H9 (cell line): ENCODE data around the gene MORN3. TPM values are rescaled to one million over a fixed set of nuclear protein-coding genes. Genes with fewer than 3 reads are reported as not detected.

Experiments
- DNase-seq: peaks from one replicate; pipeline ENCODE4 v3.0.0-alpha.2; 2017
- H2AFZ ChIP-seq: one replicate; pipeline ENCODE4 v1.6.1; 2013; ENCODE audit warnings: mild to moderate bottlenecking, low read length, control low read depth, moderate library complexity
- H2AK5ac ChIP-seq: 2 replicates; pipeline ENCODE4 v1.6.1; 2013; ENCODE audit warnings: low read length, control low read depth, mixed read lengths; ENCODE audit not compliant: insufficient read length
- H2BK120ac ChIP-seq: one replicate; pipeline ENCODE4 v1.6.1; 2013; ENCODE audit warnings: low read depth, mild to moderate bottlenecking, low read length, control low read depth, inconsistent platforms; ENCODE audit not compliant: poor library complexity, severe bottlenecking
- H2BK12ac ChIP-seq: 2 replicates; pipeline ENCODE4 v1.6.1; 2013; ENCODE audit warnings: low read length, control low read depth, mixed read lengths, low read depth; ENCODE audit not compliant: insufficient read length
- H2BK15ac ChIP-seq: 2 replicates; pipeline ENCODE4 v1.6.1; 2013; ENCODE audit warnings: low read depth, low read length, control low read depth
- H2BK20ac ChIP-seq: one replicate; pipeline ENCODE4 v1.6.1; 2013; ENCODE audit warnings: low read depth, mild to moderate bottlenecking, low read length, control low read depth, inconsistent platforms; ENCODE audit not compliant: poor library complexity, severe bottlenecking
- H2BK5ac ChIP-seq: 2 replicates; pipeline ENCODE4 v1.6.1; 2013; ENCODE audit warnings: low read length, control low read depth, mixed read lengths; ENCODE audit not compliant: insufficient read length
- H3K14ac ChIP-seq: 2 replicates; pipeline ENCODE4 v1.6.1; 2013; ENCODE audit warnings: low read length, control low read depth; ENCODE audit not compliant: insufficient read depth
- H3K18ac ChIP-seq: 2 replicates; pipeline ENCODE4 v1.6.1; 2013; ENCODE audit warnings: low read depth, mild to moderate bottlenecking, mixed read lengths, low read length, control low read depth; ENCODE audit not compliant: insufficient read length
- H3K23ac ChIP-seq: 2 replicates; pipeline ENCODE4 v1.6.1; 2013; ENCODE audit warnings: low read length, control low read depth, mixed read lengths, low read depth; ENCODE audit not compliant: insufficient read length
- H3K23me2 ChIP-seq: 2 replicates; pipeline ENCODE4 v1.6.1; 2013; ENCODE audit warnings: low read depth, mild to moderate bottlenecking, mixed read lengths, low read length, control low read depth; ENCODE audit not compliant: insufficient read length, poor library complexity, severe bottlenecking
- H3K27ac ChIP-seq: 2 replicates; pipeline ENCODE4 v1.5.1; 2013; ENCODE audit warnings: low read length, control low read depth, mixed read lengths, low read depth; ENCODE audit not compliant: insufficient read length
- H3K27me3 ChIP-seq: 2 replicates; pipeline ENCODE4 v1.6.1; 2013; ENCODE audit warnings: low read length, control low read depth, inconsistent platforms; ENCODE audit not compliant: insufficient read depth
- H3K4ac ChIP-seq: 2 replicates; pipeline ENCODE4 v1.6.1; 2013; ENCODE audit warnings: low read depth, mild to moderate bottlenecking, control low read depth, inconsistent platforms, low read length, moderate library complexity
- H3K4me1 ChIP-seq: 2 replicates; pipeline ENCODE4 v1.6.1; 2013; ENCODE audit warnings: low read length, control low read depth, inconsistent platforms; ENCODE audit not compliant: insufficient read depth
- H3K4me2 ChIP-seq: 2 replicates; pipeline ENCODE4 v1.6.1; 2013; ENCODE audit warnings: low read length, control low read depth, mixed read lengths; ENCODE audit not compliant: insufficient read length, insufficient read depth
- H3K56ac ChIP-seq: 2 replicates; pipeline ENCODE4 v1.6.1; 2013; ENCODE audit warnings: low read depth, mild to moderate bottlenecking, mixed read lengths, low read length, control low read depth; ENCODE audit not compliant: insufficient read length
- H3K79me1 ChIP-seq: 2 replicates; pipeline ENCODE4 v1.6.1; 2013; ENCODE audit warnings: low read depth, mild to moderate bottlenecking, moderate library complexity, low read length, control low read depth, inconsistent platforms; ENCODE audit not compliant: insufficient read depth, poor library complexity, severe bottlenecking
- H3K79me2 ChIP-seq: 2 replicates; pipeline ENCODE4 v1.6.1; 2013; ENCODE audit warnings: low read length, control low read depth, inconsistent platforms; ENCODE audit not compliant: insufficient read depth
- H3K9ac ChIP-seq: 2 replicates; pipeline ENCODE4 v1.6.1; 2013; ENCODE audit warnings: low read length, control low read depth, mixed read lengths; ENCODE audit not compliant: insufficient read length; ENCODE audit errors: extremely low read depth
- H3K9me3 ChIP-seq: one replicate; pipeline ENCODE4 v1.6.1; 2013; ENCODE audit warnings: low read depth, low read length, inconsistent platforms; ENCODE audit not compliant: control insufficient read depth
- H3T11ph ChIP-seq: one replicate; pipeline ENCODE4 v1.6.1; 2013; ENCODE audit warnings: mild to moderate bottlenecking, low read length, control low read depth, inconsistent platforms
- H4K20me1 ChIP-seq: one replicate; pipeline ENCODE4 v1.6.1; 2013; ENCODE audit not compliant: control insufficient read depth, insufficient read length, insufficient read depth
- H4K5ac ChIP-seq: 2 replicates; pipeline ENCODE4 v1.6.1; 2013; ENCODE audit warnings: low read depth, mild to moderate bottlenecking, mixed read lengths, low read length, control low read depth; ENCODE audit not compliant: insufficient read length
- H4K8ac ChIP-seq: replicated peaks from 2 replicates; pipeline ENCODE4 v1.6.1; 2013; ENCODE audit warnings: low read length, control low read depth, mixed read lengths, low read depth; ENCODE audit not compliant: insufficient read length
- H4K91ac ChIP-seq: 2 replicates; pipeline ENCODE4 v1.6.1; 2013; ENCODE audit warnings: low read depth, mild to moderate bottlenecking, moderate library complexity, mixed read lengths, low read length, control low read depth; ENCODE audit not compliant: insufficient read length
- H3K27ac Mint-ChIP-seq, 3 experiments: 2 replicates in 2 of 3; 3 replicates in 1 of 3; pipeline ENCODE4 v1.8.0; 2020 to 2021; ENCODE audit warnings: mixed read lengths in 3 of 3, mild to moderate bottlenecking in 1 of 3, moderate library complexity in 1 of 3
- H3K27me3 Mint-ChIP-seq: 2 replicates; pipeline ENCODE4 v1.8.0; 2021; ENCODE audit warnings: low read depth, mild to moderate bottlenecking, moderate library complexity, mixed read lengths
- H3K36me3 Mint-ChIP-seq, 3 experiments: 2 replicates in 2 of 3; 3 replicates in 1 of 3; pipeline ENCODE4 v1.8.0; 2020 to 2021; ENCODE audit warnings: low read depth in 3 of 3, mixed read lengths in 3 of 3; ENCODE audit not compliant: insufficient read depth in 1 of 3
- H3K4me1 Mint-ChIP-seq, 2 experiments: 2 replicates each; pipeline ENCODE4 v1.8.0; 2020; ENCODE audit warnings: mixed read lengths in 2 of 2
- H3K4me3 Mint-ChIP-seq, 2 experiments: 2 replicates in 1 of 2; 3 replicates in 1 of 2; pipeline ENCODE4 v1.8.0; 2020 to 2021; ENCODE audit warnings: mild to moderate bottlenecking in 2 of 2, mixed read lengths in 2 of 2, moderate library complexity in 1 of 2
- H3K9me3 Mint-ChIP-seq, 2 experiments: 2 replicates in 1 of 2; 3 replicates in 1 of 2; pipeline ENCODE4 v1.8.0; 2020; ENCODE audit warnings: mild to moderate bottlenecking in 2 of 2, mixed read lengths in 2 of 2, moderate library complexity in 1 of 2
- WGBS: extraction: QIAGEN DNeasy Blood & Tissue Kit; methylation state at CpG from one replicate; pipeline ENCODE4 v1.1.7; 2013; ENCODE audit warnings: missing lambda C conversion rate, low lambda C conversion rate, mixed read lengths; ENCODE audit not compliant: insufficient read length; ENCODE audit errors: extremely low coverage; 5-methylcytosine and 5-hydroxymethylcytosine counted together
- total RNA-seq: library from RNA; stranded (reverse); gene quantifications from 2 replicates; pipeline ENCODE4 v1.2.1, GENCODE V29; 2021
- TF ChIP-seq, protein P1 (sequence below): fragments of 200-600 bp; sonication (generic); conservative IDR thresholded peaks from 3 replicates; pipeline ENCODE4 v1.8.0; 2021; ENCODE audit warnings: antibody characterized with exemption, mild to moderate bottlenecking

MORN3 gene
- total RNA-seq, 1 experiment from 2014 or later: 0.37 TPM

DNA sequence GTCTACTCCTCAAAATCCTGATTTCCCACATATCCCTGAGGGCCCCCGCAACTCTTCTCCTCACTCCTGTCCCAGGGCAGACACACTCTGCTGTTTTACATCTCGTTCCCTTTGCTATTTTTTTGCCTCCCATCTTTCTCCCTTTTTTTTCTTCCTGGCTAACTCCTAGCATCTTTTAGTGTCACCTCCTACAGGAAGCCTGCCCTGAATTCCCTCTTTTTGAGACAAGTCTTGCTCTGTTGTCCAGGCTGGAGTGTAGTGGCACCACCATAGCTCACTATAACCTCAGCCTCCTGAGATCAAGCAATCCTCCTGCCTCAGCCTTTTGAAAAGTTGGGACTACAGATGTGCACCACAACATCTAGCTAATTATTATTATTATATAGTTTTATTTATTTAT, 13.3 kb downstream of the MORN3 start:
- H3K18ac ChIP-seq: no peak overlapping the region
- TF ChIP-seq, protein P1, sequence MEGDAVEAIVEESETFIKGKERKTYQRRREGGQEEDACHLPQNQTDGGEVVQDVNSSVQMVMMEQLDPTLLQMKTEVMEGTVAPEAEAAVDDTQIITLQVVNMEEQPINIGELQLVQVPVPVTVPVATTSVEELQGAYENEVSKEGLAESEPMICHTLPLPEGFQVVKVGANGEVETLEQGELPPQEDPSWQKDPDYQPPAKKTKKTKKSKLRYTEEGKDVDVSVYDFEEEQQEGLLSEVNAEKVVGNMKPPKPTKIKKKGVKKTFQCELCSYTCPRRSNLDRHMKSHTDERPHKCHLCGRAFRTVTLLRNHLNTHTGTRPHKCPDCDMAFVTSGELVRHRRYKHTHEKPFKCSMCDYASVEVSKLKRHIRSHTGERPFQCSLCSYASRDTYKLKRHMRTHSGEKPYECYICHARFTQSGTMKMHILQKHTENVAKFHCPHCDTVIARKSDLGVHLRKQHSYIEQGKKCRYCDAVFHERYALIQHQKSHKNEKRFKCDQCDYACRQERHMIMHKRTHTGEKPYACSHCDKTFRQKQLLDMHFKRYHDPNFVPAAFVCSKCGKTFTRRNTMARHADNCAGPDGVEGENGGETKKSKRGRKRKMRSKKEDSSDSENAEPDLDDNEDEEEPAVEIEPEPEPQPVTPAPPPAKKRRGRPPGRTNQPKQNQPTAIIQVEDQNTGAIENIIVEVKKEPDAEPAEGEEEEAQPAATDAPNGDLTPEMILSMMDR: no peak
- H2BK20ac ChIP-seq: no peak overlapping the region
- H2BK12ac ChIP-seq: no peak overlapping the region
- peaks cover 19 to 37% of the 10 kb centered on the region in 2 experiments for H3K4me1 Mint-ChIP-seq
- H2BK15ac ChIP-seq: no peak overlapping the region
- H3K27ac ChIP-seq: no peak overlapping the region
- H3K14ac ChIP-seq: no peak overlapping the region
- no peak for DNase-seq
- H3T11ph ChIP-seq: no peak overlapping the region
- H3K27me3 Mint-ChIP-seq: no peaks in the 10 kb centered on the region; the same call in 1 of the 2 replicates
- H4K20me1 ChIP-seq: no peaks in the 10 kb centered on the region
- no peak overlapping the region for H3K9ac ChIP-seq
- H2AFZ ChIP-seq: no peak overlapping the region
- H3K9me3 ChIP-seq: no peaks in the 10 kb centered on the region
- no peak overlapping the region for H2AK5ac ChIP-seq
- H3K36me3 Mint-ChIP-seq: no peaks in the 10 kb centered on the region
- H4K5ac ChIP-seq: no peak overlapping the region
- H3K9me3 Mint-ChIP-seq: no peaks in the 10 kb centered on the region
- H3K23ac ChIP-seq: no peak overlapping the region
- no peaks in the 10 kb centered on the region for H3K79me2 ChIP-seq
- no peak overlapping the region for H4K8ac ChIP-seq
- H3K23me2 ChIP-seq: no peaks in the 10 kb centered on the region
- no peak overlapping the region for H2BK120ac ChIP-seq
- no peak overlapping the region for H3K4ac ChIP-seq
- H3K4me2 ChIP-seq: no peak overlapping the region
- no peaks in the 10 kb centered on the region for H3K27me3 ChIP-seq
- H4K91ac ChIP-seq: no peak overlapping the region
- no peak overlapping the region for H3K4me3 Mint-ChIP-seq
- no peaks in the 10 kb centered on the region for H3K79me1 ChIP-seq
- H3K27ac Mint-ChIP-seq: peak overlapping the region in 2 of 3 experiments; percentile 21 to 77; a peak in 2 of 7 replicates
- no CpG with 5 or more reads among the region's 2 CpGs for WGBS
- H3K4me1 ChIP-seq: no peaks in the 10 kb centered on the region; the same call in 1 of the 2 replicates
- H2BK5ac ChIP-seq: no peak overlapping the region
- H3K56ac ChIP-seq: no peak overlapping the region
